AG08395 (cell line): ENCODE results near the gene FERMT1.
A peak's percentile ranks its signal among the peaks of the same experiment; 100 is the strongest.
"Not testable (repeated sequence)": the region's sequence is repeated elsewhere in the genome, so short reads cannot be mapped to it uniquely, and the experiment has no call there.

Experiments used
- DNase-seq: peaks from one replicate; pipeline ENCODE4 v3.0.0; 2012; ENCODE audit warnings: mixed read lengths, low spot score

Gene FERMT1

DNA sequence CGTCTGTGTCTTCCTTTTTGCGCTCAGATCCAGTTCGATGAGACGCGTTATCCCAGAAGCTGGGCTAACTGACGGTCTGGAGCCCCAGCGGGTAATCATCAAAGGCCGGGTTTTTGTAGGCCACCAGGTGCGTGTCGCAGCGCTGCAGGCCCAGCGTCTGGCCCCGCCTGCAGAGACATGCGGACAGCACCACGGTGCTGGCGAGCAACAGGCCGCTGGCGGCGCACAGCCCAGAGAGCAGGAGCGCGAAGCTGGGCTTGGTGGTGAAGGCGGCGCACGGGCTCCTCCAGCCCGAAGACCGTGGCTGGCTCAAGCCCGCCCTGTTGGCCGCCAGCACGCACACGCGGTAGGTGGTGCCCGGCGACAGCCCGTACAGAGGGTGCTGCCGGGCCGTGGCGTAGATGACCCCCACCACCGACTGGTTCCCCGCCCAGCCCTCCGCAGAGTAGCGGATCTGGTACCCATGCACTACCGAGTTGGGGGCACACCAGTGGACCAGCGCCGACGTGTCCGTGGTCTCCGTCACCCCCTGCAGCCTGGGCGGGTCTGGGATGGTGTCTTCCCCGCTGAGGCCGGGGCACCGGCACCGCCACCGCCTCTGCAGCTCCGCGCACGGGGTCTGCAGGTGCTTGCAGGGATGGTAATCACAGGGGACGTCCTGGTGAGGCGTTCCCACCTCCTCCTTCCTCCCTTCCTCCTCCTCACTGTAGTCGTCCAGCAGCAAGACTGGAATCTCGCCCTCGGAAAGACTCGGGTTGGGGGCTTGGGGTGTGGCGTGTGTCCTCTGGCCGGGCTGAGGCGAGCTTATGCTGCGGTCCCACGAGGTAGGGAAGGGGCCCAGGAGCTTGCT is 81.6 kb downstream of the FERMT1 start:
- DNase-seq, result no peak

DNA sequence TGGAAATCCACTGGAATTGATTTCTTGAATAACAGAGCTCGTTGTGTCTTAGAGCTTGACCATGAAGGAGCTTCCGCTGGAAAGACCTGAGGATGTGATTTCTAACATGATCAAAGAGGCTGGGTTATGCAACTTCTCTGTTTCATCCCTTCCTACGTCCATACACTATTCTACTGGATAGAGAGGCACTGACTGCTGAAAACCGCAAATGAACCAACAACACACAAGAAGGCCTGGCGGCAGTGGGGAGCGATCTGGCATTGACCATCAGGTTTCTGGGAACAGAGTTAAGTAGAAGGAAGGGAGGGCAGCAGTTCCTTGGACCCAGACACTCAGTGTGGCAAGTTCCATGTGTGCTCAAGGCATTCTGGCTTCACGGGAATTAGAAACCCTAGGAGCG is 82.3 kb downstream of the FERMT1 start:
- no peak for DNase-seq

DNA sequence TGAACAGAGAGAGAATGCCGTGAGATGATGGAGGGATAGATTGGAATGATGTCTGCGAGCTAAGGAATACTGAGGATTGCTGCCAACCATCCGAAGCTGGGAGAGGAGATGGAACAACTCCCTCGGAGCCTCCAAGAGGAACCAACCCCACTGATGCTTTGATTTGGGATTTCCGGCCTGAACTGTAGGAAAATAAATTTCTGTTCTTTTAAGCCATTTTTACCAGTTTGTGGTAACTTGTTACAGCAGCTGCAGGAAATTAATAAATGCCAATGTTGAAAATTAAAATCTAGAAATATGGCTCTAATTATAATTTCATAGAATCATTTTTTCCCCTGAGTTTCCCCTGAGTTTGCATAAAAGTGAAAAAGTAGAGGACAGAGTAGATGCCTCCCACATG is 83.1 kb downstream of the FERMT1 start:
- DNase-seq, result no peak

DNA sequence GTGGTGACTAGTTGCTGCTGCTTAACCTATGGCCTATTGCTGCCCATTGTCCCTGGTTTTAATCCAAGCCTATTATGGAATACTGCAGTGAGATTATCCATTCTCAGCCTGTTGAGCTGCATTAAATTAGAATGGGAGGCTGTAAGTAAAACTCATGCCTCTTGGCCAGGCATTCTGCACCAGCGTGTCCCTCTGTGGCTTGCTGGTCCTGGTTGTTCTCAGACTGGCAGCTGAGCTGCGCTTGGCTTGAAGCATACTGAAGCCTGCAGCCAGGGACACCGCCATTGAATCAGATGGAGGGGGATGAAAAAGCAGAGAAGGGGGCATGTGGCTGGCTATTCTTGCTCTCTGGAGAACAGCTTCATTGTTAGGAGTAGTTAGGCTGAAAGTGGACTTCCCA is 84.6 kb downstream of the FERMT1 start:
- DNase-seq, result no peak

DNA sequence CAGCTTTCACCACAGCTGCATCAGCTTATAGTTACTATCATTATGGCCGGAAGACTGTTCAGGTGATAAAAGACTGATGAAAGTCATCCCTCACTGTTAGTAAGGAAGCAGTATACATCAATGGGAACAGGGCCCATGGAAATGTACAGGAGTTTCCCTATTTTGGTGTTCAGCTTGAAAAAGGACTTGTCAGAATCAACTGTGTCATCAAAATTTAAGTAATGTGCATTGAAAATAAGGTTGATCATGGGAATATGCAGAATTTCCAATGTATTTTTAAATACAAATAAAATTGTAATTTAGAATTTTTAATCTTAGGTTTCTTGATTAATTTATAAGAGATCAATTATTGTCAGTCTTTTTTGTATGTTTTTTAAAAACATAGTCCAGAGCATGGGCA is 85.7 kb downstream of the FERMT1 start:
- no peak for DNase-seq

DNA sequence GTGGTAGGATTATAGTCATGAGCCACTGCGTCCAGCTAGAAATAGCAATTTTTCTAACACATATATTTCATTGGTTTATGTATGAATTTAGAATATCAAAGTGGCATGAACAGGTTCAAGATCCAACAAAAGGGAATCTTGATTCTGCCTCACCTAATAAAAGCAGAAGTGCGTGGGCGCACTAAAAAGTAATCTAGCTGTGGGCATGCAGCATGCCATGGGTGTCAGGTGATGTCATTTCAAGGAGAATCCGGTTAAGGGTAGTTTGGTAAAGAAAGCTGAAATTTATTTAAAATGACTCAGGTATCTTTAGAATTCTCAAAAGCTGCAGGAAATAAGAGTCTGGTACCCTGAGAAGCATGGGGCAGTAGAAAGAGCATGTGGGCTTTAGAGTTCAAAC is 86.6 kb downstream of the FERMT1 start:
- DNase-seq, result no peak

DNA sequence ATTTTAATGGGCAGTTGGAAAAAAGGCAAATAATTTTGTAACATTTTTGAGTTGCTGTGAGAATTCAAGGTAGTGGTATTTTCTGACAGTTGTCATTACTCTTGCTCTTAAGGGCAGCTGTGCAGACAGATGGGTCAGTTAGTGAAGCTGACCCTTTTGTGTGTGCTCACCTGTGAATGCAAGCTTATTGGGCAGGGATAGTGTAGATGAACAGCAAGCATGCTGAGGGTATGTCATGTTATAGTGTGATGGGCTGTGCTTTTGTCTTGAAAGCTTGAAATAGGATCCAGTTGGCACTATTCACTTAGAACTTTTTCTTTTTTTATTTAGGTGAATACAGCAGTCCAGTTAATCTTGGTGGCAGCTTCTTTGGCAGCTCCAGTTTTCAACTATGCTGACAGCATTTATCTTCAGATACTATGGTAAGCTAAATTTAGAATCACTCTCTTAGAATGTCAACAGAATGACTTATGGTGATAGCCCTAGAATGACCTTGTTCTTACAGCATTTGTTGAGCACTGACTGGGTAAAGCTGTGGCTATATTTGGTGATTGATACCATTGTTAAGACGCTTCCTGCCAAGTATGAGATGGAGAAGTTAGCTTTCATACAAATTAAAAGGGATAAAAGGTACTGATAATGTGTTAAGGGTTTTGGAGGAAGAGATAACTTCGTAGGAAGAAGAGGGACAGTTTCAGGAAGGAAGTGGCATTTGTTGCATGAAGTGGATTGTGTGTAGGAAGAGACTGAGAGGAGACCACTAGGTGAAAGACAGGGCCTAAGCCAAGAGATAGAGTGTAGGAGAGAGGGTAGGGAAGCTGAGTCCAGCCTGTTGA is 88.5 kb downstream of the FERMT1 start:
- DNase-seq, result no peak

DNA sequence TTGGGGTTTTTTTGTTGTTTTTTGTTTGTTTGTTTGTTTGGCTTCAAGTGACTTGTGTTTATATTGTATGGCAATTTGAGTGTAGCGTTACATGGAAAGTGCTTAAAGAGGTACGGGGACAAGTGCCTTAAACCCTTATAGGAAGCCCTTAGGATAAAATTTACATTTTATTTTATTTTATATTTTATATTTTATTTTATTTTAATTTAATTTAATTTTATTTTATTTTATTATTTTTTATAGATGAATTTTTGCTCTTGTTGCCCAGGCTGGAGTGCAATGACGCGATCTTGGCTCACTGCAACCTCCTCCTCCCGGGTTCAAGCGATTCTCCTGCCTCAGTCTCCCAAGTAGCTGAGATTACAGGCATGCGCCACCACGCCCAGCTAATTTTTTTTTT is 89.9 kb downstream of the FERMT1 start:
- DNase-seq, result not testable (repeated sequence)

DNA sequence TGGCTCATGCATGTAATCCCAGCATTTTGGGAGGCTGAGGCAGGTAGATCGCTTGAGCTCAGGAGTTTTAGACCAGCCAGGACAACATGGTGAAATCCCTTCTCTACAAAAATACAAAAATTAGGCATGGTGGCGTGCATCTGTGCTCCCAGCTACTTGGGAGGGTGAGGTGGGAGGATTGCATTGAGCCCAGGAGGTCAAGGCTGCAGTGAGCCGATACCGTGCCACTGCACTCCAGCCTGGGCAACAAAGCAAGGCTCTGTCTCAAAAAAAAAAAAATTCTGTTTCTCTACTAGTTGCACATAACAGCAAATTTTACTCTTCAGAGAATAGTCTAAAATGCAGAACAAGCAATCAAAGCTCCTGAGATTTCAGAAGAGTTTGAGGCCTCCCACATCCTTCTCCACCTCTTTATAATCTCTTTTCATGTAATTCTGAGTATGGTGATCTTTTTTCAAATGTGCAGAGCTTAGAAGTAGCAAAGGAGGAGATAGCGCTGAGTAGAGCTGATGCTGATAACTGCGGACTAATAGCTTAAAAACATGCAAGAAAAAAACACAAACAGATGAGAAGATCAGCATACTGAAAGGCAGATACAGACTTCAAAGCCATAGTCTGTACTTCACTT is 92.3 kb downstream of the FERMT1 start:
- no peak for DNase-seq

DNA sequence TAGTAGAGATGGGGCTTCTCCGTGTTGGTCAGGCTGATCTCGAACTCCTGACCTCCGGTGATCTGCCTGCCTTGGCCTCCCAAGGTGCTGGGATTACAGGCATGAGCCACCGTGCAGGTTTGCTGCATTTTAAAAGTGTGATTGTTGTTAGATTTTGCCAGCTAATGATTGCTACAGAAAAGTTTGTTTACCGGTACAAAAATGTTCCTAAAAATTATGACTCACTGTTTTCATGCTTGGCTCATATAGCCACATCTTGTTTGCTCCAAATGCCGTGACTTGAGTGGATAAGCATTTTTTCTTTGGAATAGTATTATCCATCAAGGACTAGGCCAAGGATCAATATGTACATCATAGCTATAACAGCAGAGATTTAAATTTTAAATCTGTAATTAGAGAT is 93.3 kb downstream of the FERMT1 start:
- peak; percentile 61 for DNase-seq

DNA sequence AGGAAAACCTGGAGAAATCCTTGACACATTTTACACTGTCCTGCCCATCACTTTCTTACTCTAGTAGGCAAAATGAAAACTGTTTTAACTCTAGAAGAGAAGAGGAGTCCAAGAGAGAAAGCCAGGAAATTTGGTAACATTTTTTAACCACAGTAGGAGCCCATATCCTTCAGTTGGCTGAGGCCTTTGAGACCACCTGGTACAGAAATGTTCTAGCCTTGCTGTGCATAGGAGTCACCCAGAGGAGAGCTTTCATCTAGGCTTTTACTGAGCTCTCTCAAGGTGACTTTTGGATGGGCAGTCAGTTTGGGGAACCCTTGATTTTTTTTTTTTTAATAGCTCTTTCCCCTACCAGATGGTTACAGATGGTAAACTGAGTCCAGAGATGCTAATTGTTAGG is 94.0 kb downstream of the FERMT1 start:
- DNase-seq, result no peak

DNA sequence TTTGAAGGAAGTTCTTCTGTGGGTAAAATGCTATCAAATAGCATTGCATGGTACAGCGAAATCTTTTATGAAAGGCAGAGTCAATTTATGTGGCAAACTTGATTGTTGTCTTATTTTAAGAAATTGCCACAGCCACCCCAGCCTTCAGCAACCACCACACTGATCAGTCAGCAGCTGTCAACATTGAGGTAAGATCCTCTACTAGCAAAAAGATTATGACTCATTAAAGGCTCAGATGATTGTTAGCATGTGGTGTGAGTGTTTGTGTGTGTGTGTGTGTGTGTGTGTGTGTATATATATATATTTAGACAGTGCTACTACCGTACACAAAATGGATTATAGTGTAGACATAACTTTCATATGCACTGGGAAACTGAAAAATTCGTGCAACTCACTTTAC is 96.8 kb downstream of the FERMT1 start:
- no peak for DNase-seq
